Measurements from ENCODE around the gene CCDC120.

GRCh38 chrX:49072712-49073095 lies 13.9 kb downstream of the CCDC120 start:
- TF ChIP-seq CTCF (IDR thresholded peaks at IDR 0.05 in 4 of 5, conservative IDR thresholded peaks at IDR 0.05 in 1 of 5) (no peak), POLR2A (IDR thresholded peaks at IDR 0.05) (no peak)

All from gastrocnemius medialis (tissue), 4 donors.